Panc1 (cell line): ENCODE measurements around the gene TMEM174.
"Not testable (repeated sequence)": the region's sequence is repeated elsewhere in the genome, so short reads cannot be mapped to it uniquely, and the experiment has no call there.

Experiments used
- POLR2AphosphoS5 ChIP-seq: IDR thresholded peaks from 2 replicates; pipeline ENCODE4 v1.6.1; 2012; ENCODE audit warnings: mild to moderate bottlenecking, low read depth, low read length, moderate library complexity
- SIN3A ChIP-seq: IDR thresholded peaks from 2 replicates; pipeline ENCODE4 v1.6.1; 2012; ENCODE audit warnings: low read depth, mild to moderate bottlenecking, low read length, moderate library complexity, borderline replicate concordance; ENCODE audit not compliant: insufficient read depth
- TF ChIP-seq, protein P1 (sequence below): fragments of 450-650 bp; IDR thresholded peaks from 2 replicates; pipeline ENCODE4 v1.5.1; 2017; ENCODE audit warnings: mild to moderate bottlenecking
- TF ChIP-seq, protein P2 (sequence below), 2 experiments: IDR thresholded peaks; 2 replicates each; pipeline ENCODE4 v1.6.1; 2011 to 2012; ENCODE audit warnings: low read depth in 2 of 2, control low read depth in 1 of 2, low read length in 1 of 2, mild to moderate bottlenecking in 1 of 2, moderate library complexity in 1 of 2; ENCODE audit not compliant: insufficient read depth in 1 of 2

- not testable (repeated sequence) for TF ChIP-seq SIN3A, POLR2AphosphoS5
- TF ChIP-seq, protein P1, sequence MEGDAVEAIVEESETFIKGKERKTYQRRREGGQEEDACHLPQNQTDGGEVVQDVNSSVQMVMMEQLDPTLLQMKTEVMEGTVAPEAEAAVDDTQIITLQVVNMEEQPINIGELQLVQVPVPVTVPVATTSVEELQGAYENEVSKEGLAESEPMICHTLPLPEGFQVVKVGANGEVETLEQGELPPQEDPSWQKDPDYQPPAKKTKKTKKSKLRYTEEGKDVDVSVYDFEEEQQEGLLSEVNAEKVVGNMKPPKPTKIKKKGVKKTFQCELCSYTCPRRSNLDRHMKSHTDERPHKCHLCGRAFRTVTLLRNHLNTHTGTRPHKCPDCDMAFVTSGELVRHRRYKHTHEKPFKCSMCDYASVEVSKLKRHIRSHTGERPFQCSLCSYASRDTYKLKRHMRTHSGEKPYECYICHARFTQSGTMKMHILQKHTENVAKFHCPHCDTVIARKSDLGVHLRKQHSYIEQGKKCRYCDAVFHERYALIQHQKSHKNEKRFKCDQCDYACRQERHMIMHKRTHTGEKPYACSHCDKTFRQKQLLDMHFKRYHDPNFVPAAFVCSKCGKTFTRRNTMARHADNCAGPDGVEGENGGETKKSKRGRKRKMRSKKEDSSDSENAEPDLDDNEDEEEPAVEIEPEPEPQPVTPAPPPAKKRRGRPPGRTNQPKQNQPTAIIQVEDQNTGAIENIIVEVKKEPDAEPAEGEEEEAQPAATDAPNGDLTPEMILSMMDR: not testable (repeated sequence)
- TF ChIP-seq, protein P2, sequence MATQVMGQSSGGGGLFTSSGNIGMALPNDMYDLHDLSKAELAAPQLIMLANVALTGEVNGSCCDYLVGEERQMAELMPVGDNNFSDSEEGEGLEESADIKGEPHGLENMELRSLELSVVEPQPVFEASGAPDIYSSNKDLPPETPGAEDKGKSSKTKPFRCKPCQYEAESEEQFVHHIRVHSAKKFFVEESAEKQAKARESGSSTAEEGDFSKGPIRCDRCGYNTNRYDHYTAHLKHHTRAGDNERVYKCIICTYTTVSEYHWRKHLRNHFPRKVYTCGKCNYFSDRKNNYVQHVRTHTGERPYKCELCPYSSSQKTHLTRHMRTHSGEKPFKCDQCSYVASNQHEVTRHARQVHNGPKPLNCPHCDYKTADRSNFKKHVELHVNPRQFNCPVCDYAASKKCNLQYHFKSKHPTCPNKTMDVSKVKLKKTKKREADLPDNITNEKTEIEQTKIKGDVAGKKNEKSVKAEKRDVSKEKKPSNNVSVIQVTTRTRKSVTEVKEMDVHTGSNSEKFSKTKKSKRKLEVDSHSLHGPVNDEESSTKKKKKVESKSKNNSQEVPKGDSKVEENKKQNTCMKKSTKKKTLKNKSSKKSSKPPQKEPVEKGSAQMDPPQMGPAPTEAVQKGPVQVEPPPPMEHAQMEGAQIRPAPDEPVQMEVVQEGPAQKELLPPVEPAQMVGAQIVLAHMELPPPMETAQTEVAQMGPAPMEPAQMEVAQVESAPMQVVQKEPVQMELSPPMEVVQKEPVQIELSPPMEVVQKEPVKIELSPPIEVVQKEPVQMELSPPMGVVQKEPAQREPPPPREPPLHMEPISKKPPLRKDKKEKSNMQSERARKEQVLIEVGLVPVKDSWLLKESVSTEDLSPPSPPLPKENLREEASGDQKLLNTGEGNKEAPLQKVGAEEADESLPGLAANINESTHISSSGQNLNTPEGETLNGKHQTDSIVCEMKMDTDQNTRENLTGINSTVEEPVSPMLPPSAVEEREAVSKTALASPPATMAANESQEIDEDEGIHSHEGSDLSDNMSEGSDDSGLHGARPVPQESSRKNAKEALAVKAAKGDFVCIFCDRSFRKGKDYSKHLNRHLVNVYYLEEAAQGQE (IDR thresholded peaks at IDR 0.05; ENCODE audit: insufficient read depth in 1 of 2, low read depth in 2 of 2, low read length in 1 of 2): not testable (repeated sequence)
Observed at GRCh38 chr5:73207239-73207638, 34.2 kb downstream of the TMEM174 start.
